OCI-M1 (cell line): ENCODE data around the gene RARA.
"Not testable (repeated sequence)": the region's sequence is repeated elsewhere in the genome, so short reads cannot be mapped to it uniquely, and the experiment has no call there.

Experiments used
- DNase-seq: peaks from one replicate; lab custom pipeline; 2025; lab: John Stamatoyannopoulos, UW

Gene RARA

GRCh38 chr17:40374821-40375498 lies 66.0 kb downstream of the RARA start:
- no peak for DNase-seq

- not testable (repeated sequence) for DNase-seq
These were observed 66.8 kb downstream of the RARA start for GRCh38 chr17:40375786-40376185.

- DNase-seq = peak; percentile 26
These were observed 67.6 kb downstream of the RARA start for GRCh38 chr17:40376541-40376940.

GRCh38 chr17:40377832-40378231 lies 68.9 kb downstream of the RARA start:
- DNase-seq = no peak

GRCh38 chr17:40378966-40379365 lies 70.0 kb downstream of the RARA start:
- no peak for DNase-seq

- no peak for DNase-seq
These were observed 73.3 kb downstream of the RARA start for GRCh38 chr17:40382251-40382650.

- not testable (repeated sequence) for DNase-seq
These were observed 77.6 kb downstream of the RARA start for GRCh38 chr17:40386555-40386954.

- DNase-seq = peak; percentile 80
These were observed 90.2 kb downstream of the RARA start for GRCh38 chr17:40399185-40399584.

GRCh38 chr17:40402668-40403067 lies 93.7 kb downstream of the RARA start:
- no peak for DNase-seq

GRCh38 chr17:40404003-40404402 lies 95.0 kb downstream of the RARA start:
- DNase-seq = no peak
